NCI-H2081 (cell line): ENCODE results near the gene CYP2W1.

ENCODE experiments used
- DNase-seq, 2 experiments: peaks; one replicate each; lab custom pipeline; 2025; lab: John Stamatoyannopoulos, UW

The CYP2W1 gene

GRCh38 chr7:967361-968082 lies 15.5 kb upstream of the CYP2W1 start:
- no peak for DNase-seq

GRCh38 chr7:968205-969105 lies 14.5 kb upstream of the CYP2W1 start:
- DNase-seq = no peak

- no peak for DNase-seq
Measured at GRCh38 chr7:969403-969802, 13.6 kb upstream of the CYP2W1 start.

GRCh38 chr7:970744-971143 lies 12.2 kb upstream of the CYP2W1 start:
- DNase-seq = no peak

- no peak for DNase-seq
Measured at GRCh38 chr7:972110-972509, 10.9 kb upstream of the CYP2W1 start.

GRCh38 chr7:972676-973309 lies 10.2 kb upstream of the CYP2W1 start:
- DNase-seq = no peak

GRCh38 chr7:973312-973711 lies 9.7 kb upstream of the CYP2W1 start:
- DNase-seq = no peak

- no peak for DNase-seq
Measured at GRCh38 chr7:974172-974571, 8.8 kb upstream of the CYP2W1 start.

GRCh38 chr7:974820-975681 lies 7.9 kb upstream of the CYP2W1 start, which contains the start of gene COX19:
Gene COX19 (minus strand): TSS chr7:975549. CDS start chr7:975509, 40 bp downstream.
- DNase-seq = peak; percentile 88 to 89

GRCh38 chr7:975702-976473 lies 7.1 kb upstream of the CYP2W1 start:
- no peak for DNase-seq

- DNase-seq = no peak
Measured at GRCh38 chr7:976901-977325, 6.1 kb upstream of the CYP2W1 start.

GRCh38 chr7:977326-978048 lies 5.5 kb upstream of the CYP2W1 start:
- peak; percentile 30 to 66 for DNase-seq

GRCh38 chr7:978049-978346 lies 5.0 kb upstream of the CYP2W1 start:
- no peak for DNase-seq

- no peak for DNase-seq
Measured at GRCh38 chr7:978416-979091, 4.4 kb upstream of the CYP2W1 start.

GRCh38 chr7:979151-979550 lies 3.8 kb upstream of the CYP2W1 start:
- DNase-seq = no peak

- no peak for DNase-seq
Measured at GRCh38 chr7:979886-980571, 3.0 kb upstream of the CYP2W1 start.

GRCh38 chr7:981793-982510 lies 1.0 kb upstream of the CYP2W1 start:
- no peak for DNase-seq

- no peak for DNase-seq
Measured at GRCh38 chr7:982511-983003, 424 bp upstream of the CYP2W1 start.
